ENCODE measurements around the gene PLD3.

GRCh38 chr19:40322271-40322610 lies 26.3 kb upstream of the PLD3 start:
- TF ChIP-seq CTCF (IDR thresholded peaks at IDR 0.05): no peak
- no peak for TF ChIP-seq POLR2AphosphoS5 (IDR thresholded peaks at IDR 0.05)
- TF ChIP-seq POLR2A (IDR thresholded peaks at IDR 0.05): no peak
